HEK293 (cell line): ENCODE results near the gene HOXB8.

Experiments used
- ATF2 ChIP-seq: fragments of 450-650 bp; formaldehyde crosslinking; IDR thresholded peaks from 2 replicates; pipeline ENCODE4 v1.5.1; 2016; ENCODE audit warnings: missing biosample characterization, missing genetic modification characterization, low read depth
- BCL11A ChIP-seq: fragments of 450-650 bp; formaldehyde crosslinking; IDR thresholded peaks from 2 replicates; pipeline ENCODE4 v1.5.1; 2016; ENCODE audit warnings: low read depth, missing biosample characterization, missing genetic modification characterization
- BCL6B ChIP-seq: fragments of 450-650 bp; formaldehyde crosslinking; IDR thresholded peaks from 2 replicates; pipeline ENCODE4 v1.5.1; 2017; ENCODE audit warnings: missing biosample characterization, missing genetic modification characterization
- GFI1B ChIP-seq: fragments of 450-650 bp; formaldehyde crosslinking; IDR thresholded peaks from 2 replicates; pipeline ENCODE4 v1.5.1; 2016; ENCODE audit warnings: missing biosample characterization, missing genetic modification characterization
- GLI4 ChIP-seq: fragments of 450-650 bp; formaldehyde crosslinking; IDR thresholded peaks from 2 replicates; pipeline ENCODE4 v1.5.1; 2016; ENCODE audit warnings: missing biosample characterization, missing genetic modification characterization
- GLIS2 ChIP-seq: fragments of 450-650 bp; formaldehyde crosslinking; IDR thresholded peaks from 2 replicates; pipeline ENCODE4 v1.5.1; 2016; ENCODE audit warnings: missing biosample characterization, missing genetic modification characterization
- HOXD13 ChIP-seq: sonication (generic); formaldehyde crosslinking; IDR thresholded peaks from 2 replicates; pipeline ENCODE4 v1.8.0; 2022; ENCODE audit warnings: missing genetic modification reagents, borderline replicate concordance
- KLF17 ChIP-seq: fragments of 450-650 bp; formaldehyde crosslinking; IDR thresholded peaks from 2 replicates; pipeline ENCODE4 v1.5.1; 2016; ENCODE audit warnings: missing biosample characterization, missing genetic modification characterization
- PBX3 ChIP-seq: sonication (generic); formaldehyde crosslinking; IDR thresholded peaks from 2 replicates; pipeline ENCODE4 v1.8.1; 2022; ENCODE audit warnings: mild to moderate bottlenecking, moderate library complexity, missing genetic modification reagents
- TCF7L2 ChIP-seq: IDR thresholded peaks from 2 replicates; pipeline ENCODE4 v1.6.1; 2011; ENCODE audit warnings: low read depth, mild to moderate bottlenecking, inconsistent platforms, low read length, moderate library complexity, borderline replicate concordance
- WT1 ChIP-seq: fragments of 450-650 bp; formaldehyde crosslinking; IDR thresholded peaks from 2 replicates; pipeline ENCODE4 v1.5.1; 2016; ENCODE audit warnings: missing biosample characterization, missing genetic modification characterization
- YY1 ChIP-seq: fragments of 450-650 bp; formaldehyde crosslinking; IDR thresholded peaks from 2 replicates; pipeline ENCODE4 v1.5.1; 2018; ENCODE audit warnings: missing biosample characterization, missing genetic modification characterization
- ZFHX2 ChIP-seq: fragments of 450-650 bp; formaldehyde crosslinking; conservative IDR thresholded peaks from 2 replicates; pipeline ENCODE4 v1.5.1; 2016; ENCODE audit warnings: missing biosample characterization, missing genetic modification characterization
- ZNF23 ChIP-seq: fragments of 450-650 bp; formaldehyde crosslinking; IDR thresholded peaks from 2 replicates; pipeline ENCODE4 v1.5.1; 2016; ENCODE audit warnings: missing biosample characterization, missing genetic modification characterization, borderline replicate concordance
- ZNF24 ChIP-seq: fragments of 450-650 bp; formaldehyde crosslinking; IDR thresholded peaks from 2 replicates; pipeline ENCODE4 v1.5.1; 2016; ENCODE audit warnings: missing biosample characterization, missing genetic modification characterization
- ZNF292 ChIP-seq: fragments of 450-650 bp; formaldehyde crosslinking; IDR thresholded peaks from 2 replicates; pipeline ENCODE4 v1.5.1; 2016; ENCODE audit warnings: low read depth, missing biosample characterization, missing genetic modification characterization, borderline replicate concordance
- ZNF354C ChIP-seq: fragments of 450-650 bp; formaldehyde crosslinking; IDR thresholded peaks from 2 replicates; pipeline ENCODE4 v1.5.1; 2016; ENCODE audit warnings: missing biosample characterization, missing genetic modification characterization, low read depth, borderline replicate concordance
- ZNF366 ChIP-seq: fragments of 450-650 bp; formaldehyde crosslinking; conservative IDR thresholded peaks from 2 replicates; pipeline ENCODE4 v1.5.1; 2016; ENCODE audit warnings: missing biosample characterization, missing genetic modification characterization
- ZNF426 ChIP-seq: fragments of 450-650 bp; formaldehyde crosslinking; IDR thresholded peaks from 2 replicates; pipeline ENCODE4 v1.5.1; 2017; ENCODE audit warnings: missing biosample characterization, missing genetic modification characterization, mild to moderate bottlenecking, inconsistent platforms, moderate library complexity
- ZNF449 ChIP-seq: fragments of 450-650 bp; formaldehyde crosslinking; IDR thresholded peaks from 2 replicates; pipeline ENCODE4 v1.5.1; 2017; ENCODE audit warnings: missing biosample characterization, mild to moderate bottlenecking, missing genetic modification characterization, moderate library complexity
- ZNF514 ChIP-seq: fragments of 450-650 bp; formaldehyde crosslinking; IDR thresholded peaks from 2 replicates; pipeline ENCODE4 v1.5.1; 2016; ENCODE audit warnings: missing biosample characterization, missing genetic modification characterization
- ZNF555 ChIP-seq: fragments of 450-650 bp; formaldehyde crosslinking; conservative IDR thresholded peaks from 2 replicates; pipeline ENCODE4 v1.5.1; 2017; ENCODE audit warnings: missing biosample characterization, mild to moderate bottlenecking, missing genetic modification characterization, inconsistent platforms
- ZNF571 ChIP-seq: fragments of 450-650 bp; formaldehyde crosslinking; IDR thresholded peaks from 2 replicates; pipeline ENCODE4 v1.5.0; 2017; ENCODE audit warnings: missing biosample characterization, missing genetic modification characterization
- ZNF585B ChIP-seq: fragments of 450-650 bp; formaldehyde crosslinking; IDR thresholded peaks from 2 replicates; pipeline ENCODE4 v1.5.1; 2016; ENCODE audit warnings: missing biosample characterization, missing genetic modification characterization
- ZNF629 ChIP-seq: fragments of 450-650 bp; formaldehyde crosslinking; IDR thresholded peaks from 2 replicates; pipeline ENCODE4 v1.5.1; 2017; ENCODE audit warnings: missing biosample characterization, missing genetic modification characterization
- ZNF660 ChIP-seq: fragments of 450-650 bp; IDR thresholded peaks from 2 replicates; pipeline ENCODE4 v1.5.1; 2018; ENCODE audit warnings: missing biosample characterization, mild to moderate bottlenecking, missing genetic modification characterization
- ZNF707 ChIP-seq: fragments of 450-650 bp; formaldehyde crosslinking; IDR thresholded peaks from 2 replicates; pipeline ENCODE4 v1.5.1; 2016; ENCODE audit warnings: missing biosample characterization, missing genetic modification characterization
- ZNF76 ChIP-seq: fragments of 450-650 bp; formaldehyde crosslinking; IDR thresholded peaks from 2 replicates; pipeline ENCODE4; 2016; ENCODE audit warnings: low read depth, missing biosample characterization, missing genetic modification characterization, borderline replicate concordance
- ZNF777 ChIP-seq: fragments of 450-650 bp; formaldehyde crosslinking; IDR thresholded peaks from 2 replicates; pipeline ENCODE4 v1.5.1; 2017; ENCODE audit warnings: missing biosample characterization, missing genetic modification characterization, borderline replicate concordance
- ZNF830 ChIP-seq: fragments of 450-650 bp; IDR thresholded peaks from 2 replicates; pipeline ENCODE4 v1.5.0; 2018; ENCODE audit warnings: missing biosample characterization, missing genetic modification characterization, low read depth, mild to moderate bottlenecking, moderate library complexity
- ZNF843 ChIP-seq: fragments of 450-650 bp; formaldehyde crosslinking; IDR thresholded peaks from 2 replicates; pipeline ENCODE4 v1.5.1; 2016; ENCODE audit warnings: missing biosample characterization, missing genetic modification characterization
- ZSCAN18 ChIP-seq: fragments of 450-650 bp; formaldehyde crosslinking; IDR thresholded peaks from 2 replicates; pipeline ENCODE4 v1.5.1; 2016; ENCODE audit warnings: missing biosample characterization, missing genetic modification characterization

Gene HOXB8

GRCh38 chr17:48603959-48604769 is 10.9 kb downstream of the HOXB8 start (continued):
- TF ChIP-seq GLIS2 (tag by site-specific recombination) (peak; percentile 92), ZNF23 (tag by site-specific recombination) (no peak), ZFHX2 (tag by site-specific recombination) (no peak), ZNF777 (tag by site-specific recombination) (no peak), ZNF76 (tag by site-specific recombination) (peak; percentile 63; the same call in 1 of the 2 replicates), ZNF843 (no peak), TCF7L2 (no peak), GLI4 (no peak), ZNF426 (tag by site-specific recombination) (no peak), ZNF571 (tag by site-specific recombination) (no peak), ZNF830 (no peak), ZNF629 (peak; percentile 43; the same call in 1 of the 2 replicates), ZNF292 (tag by site-specific recombination) (no peak), WT1 (tag by site-specific recombination) (no peak), ZNF585B (tag by site-specific recombination) (no peak), KLF17 (tag by site-specific recombination) (peak; percentile 23; the same call in 1 of the 2 replicates), ZNF707 (no peak), ZNF449 (tag by site-specific recombination) (no peak), BCL6B (tag by site-specific recombination) (no peak), ZNF660 (tag by site-specific recombination) (no peak), ZNF514 (no peak), ZNF555 (no peak), GFI1B (tag by site-specific recombination) (no peak), ZNF24 (peak; percentile 17; the same call in 1 of the 2 replicates), HOXD13 (CRISPR knock-in tag) (no peak), ZNF366 (peak; percentile 42; the same call in 1 of the 2 replicates), PBX3 (CRISPR knock-in tag) (no peak), ZSCAN18 (no peak), ATF2 (tag by site-specific recombination) (no peak), ZNF354C (tag by site-specific recombination) (no peak), YY1 (0 out of 2 replicates have a peak, but pooled peaks have one; percentile 20), BCL11A (tag by site-specific recombination) (no peak)
